ENCODE measurements around the gene EYS.

- TF ChIP-seq EZH2 (IDR thresholded peaks at IDR 0.05; ENCODE audit: insufficient read depth, poor library complexity, severe bottlenecking) = no peak
- TF ChIP-seq EZH2phosphoT487 (IDR thresholded peaks at IDR 0.05; ENCODE audit: insufficient read depth, low read depth) = no peak
Observed at GRCh38 chr6:64249115-64249514, 1457.9 kb downstream of the EYS start.

All from GM23248 (cell line).